Hepatic stellate cell (primary cell): ENCODE measurements around the gene IL36B.
A peak's percentile ranks its signal among the peaks of the same experiment; 100 is the strongest.

Experiments
- DNase-seq: peaks from one replicate; pipeline ENCODE4 v3.0.0; 2011; ENCODE audit warnings: low spot score

The IL36B gene

GRCh38 chr2:113053666-113054065, 999 bp upstream of the IL36B start:
- DNase-seq: no peak

GRCh38 chr2:113050921-113051895, 1.5 kb downstream of the IL36B start:
- DNase-seq: no peak

DNA sequence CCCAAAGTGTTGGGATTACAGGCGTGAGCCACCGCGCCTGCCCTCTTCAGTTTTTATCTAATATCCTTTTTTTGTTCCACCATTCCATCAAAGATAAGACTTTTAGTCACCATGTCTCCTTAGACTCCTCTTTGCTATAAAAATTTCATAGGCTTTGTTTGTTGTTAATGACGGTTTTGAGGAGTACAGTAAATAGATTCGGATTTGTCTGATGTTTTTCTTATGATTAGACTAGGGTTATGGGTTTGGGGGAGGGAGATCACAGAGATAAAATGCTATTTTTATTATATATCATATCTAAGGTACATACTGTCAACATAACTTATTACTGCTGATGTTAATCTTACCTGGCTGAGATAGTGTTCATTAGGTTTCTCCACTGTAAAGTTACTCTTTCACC, 6.2 kb downstream of the IL36B start:
- DNase-seq: no peak

DNA sequence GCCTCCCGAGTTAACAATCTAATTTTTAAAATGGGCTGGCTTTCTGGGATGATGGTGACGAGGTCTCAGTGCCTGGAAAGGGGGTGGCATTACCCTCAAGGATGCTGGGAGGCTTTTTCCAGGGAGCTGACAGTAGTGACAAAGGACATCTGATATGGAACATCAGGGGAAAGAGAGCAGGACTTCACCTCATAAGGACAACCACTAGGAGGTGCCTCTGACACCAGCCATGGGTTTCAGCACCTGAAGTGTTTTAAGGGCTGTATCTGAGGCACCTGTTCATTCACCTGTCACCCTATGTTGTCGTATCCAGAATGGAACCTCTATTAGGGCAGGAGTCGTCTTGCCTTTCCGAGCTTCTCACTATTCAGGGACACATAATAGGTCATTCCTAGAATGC, 10.8 kb downstream of the IL36B start:
- no peak for DNase-seq

- DNase-seq: no peak
Measured at GRCh38 chr2:113039719-113040118, 12.9 kb downstream of the IL36B start.

DNA sequence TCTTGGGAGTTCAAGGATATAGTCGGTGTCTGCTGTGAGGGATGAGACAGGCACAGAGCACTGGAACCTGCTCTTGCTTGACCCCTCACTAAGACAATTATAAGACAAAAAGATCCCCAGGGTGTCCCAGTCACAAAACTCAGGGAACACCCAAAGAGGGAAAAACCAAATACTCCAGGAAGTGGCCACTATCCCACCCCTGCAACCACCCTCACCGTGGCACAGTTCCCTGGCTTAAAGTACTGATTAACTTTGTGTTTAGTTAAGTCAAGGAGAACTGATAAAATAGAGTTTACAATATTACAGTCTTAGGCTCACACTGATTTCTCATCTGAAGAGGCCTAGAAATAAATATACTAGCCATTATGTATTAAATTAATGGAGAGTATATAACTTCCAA, 13.5 kb downstream of the IL36B start:
- no peak for DNase-seq

- no peak for DNase-seq
Measured at GRCh38 chr2:113038291-113038690, 14.4 kb downstream of the IL36B start.

- no peak for DNase-seq
Measured at GRCh38 chr2:113036763-113037162, 15.9 kb downstream of the IL36B start.

DNA sequence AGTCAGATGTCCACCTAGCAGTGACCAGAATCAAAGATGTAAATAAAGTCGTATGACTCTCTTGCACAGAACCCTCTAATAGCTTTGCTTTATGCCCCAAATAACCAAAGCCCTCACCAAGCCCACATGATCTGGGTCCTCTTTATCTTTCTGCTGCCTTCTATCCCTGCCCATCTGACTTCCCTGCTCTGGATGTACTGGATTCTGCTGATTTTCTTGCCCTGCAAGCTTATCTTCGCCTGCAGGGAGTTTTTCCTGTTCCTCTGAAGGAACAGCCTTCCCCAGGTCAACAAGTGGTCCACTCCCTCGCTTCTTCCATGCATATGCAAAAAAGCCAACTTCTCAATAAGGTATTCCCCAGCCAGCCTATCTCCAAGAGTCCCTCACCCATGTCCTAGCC, 18.7 kb downstream of the IL36B start:
- DNase-seq: no peak

- no peak for DNase-seq
Measured at GRCh38 chr2:113032737-113033136, 19.9 kb downstream of the IL36B start.

DNA sequence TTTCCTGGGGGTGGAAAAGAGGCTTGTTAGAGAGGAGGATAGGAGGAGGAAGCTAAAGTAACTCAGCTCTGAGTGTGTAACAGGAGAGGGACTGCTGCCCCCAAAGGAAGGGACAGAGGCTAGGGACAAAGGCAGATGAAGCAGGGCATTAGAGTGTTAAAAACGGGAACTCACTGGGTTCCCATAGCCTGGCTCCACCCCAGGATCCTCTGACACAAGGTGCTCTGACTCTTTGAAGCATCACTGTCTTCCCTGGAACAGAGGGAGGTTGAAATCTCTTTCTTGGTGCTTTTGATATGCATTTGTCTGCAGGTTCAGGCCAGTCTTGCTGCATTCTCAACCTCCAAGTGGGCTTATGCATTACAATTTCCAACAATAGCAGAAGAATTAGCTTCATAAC, 24.6 kb downstream of the IL36B start:
- DNase-seq: no peak

GRCh38 chr2:113027691-113028090, 25.0 kb downstream of the IL36B start:
- DNase-seq: no peak

GRCh38 chr2:113025737-113026136, 26.9 kb downstream of the IL36B start:
- no peak for DNase-seq

DNA sequence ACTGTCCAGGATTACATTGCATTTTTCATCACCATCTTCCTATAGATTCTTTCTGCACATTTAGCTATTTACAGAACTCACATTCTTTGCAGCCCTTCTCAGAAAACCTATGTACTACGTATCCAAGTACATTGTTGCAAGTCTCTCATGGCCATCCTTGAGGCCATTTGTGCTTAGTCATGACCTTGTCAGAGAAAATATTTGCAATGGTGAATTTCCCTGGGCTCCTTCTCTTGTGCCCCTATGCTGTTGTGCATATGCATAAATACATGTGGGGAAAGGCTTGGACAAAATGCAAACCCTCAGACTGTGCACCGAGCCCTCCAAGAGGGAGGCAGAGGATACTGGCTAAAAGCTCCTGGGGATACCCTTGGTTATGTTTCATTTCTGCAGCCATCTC, 27.9 kb downstream of the IL36B start:
- DNase-seq: no peak

- DNase-seq: no peak
Measured at GRCh38 chr2:113021312-113021711, 31.4 kb downstream of the IL36B start.

- DNase-seq: no peak
Measured at GRCh38 chr2:113018509-113018908, 34.2 kb downstream of the IL36B start.

DNA sequence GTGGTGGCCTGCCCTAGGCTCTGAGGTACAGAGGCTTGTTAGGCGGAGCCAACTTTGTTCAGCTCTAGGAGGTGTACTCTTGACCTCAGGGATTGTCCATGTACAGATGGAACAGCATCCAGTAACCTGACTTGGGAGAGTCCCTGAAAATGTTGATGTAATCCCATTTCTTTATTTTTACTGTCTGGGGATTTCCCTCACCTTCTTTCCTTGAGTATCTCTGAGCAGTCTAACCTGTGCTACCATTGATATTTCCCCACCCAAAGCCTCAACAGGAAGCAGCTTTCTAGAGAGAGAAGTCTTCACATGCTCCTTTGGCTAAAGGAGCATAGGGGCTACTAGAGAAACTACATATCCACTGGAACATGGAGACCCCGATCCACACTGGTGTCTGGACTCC, 37.0 kb downstream of the IL36B start:
- no peak for DNase-seq

DNA sequence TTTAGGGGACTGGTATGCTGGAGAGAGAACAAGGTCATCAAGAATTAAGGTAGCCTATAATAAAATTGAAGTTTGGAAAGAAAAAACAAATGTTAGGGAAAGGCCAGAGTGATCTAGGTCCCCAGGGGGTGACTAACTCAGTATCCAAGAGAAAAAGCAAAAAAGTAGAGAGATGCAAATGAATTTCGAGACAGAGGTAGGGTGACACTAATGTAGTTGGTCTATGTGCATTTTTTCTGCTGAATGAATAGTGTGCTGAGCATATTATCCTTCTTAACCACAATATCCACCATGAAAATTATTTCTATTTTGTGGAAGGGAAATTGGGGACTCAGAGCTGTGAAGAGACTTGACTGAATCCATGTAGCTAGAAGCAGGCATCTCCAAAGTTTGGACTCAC, 37.6 kb downstream of the IL36B start:
- no peak for DNase-seq

DNA sequence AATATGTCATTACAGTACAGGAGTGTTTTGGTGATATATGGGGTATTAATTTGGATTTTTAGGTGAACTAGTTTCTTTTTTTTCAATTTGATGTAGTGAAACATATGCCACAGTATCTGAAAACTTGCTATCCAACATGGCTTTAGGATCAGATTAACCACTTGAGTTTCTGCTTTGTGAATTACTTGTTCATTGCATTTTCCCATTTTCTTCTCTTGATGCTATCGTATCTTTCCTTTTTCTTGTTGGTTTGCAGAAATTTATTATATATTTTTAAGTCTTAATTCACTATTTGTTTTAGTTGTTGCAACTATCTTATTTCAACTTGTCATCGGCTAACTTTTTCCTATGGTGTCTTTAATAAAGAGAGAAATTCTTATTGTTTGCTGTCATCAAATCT, 38.6 kb downstream of the IL36B start:
- DNase-seq: no peak

- DNase-seq: no peak
Measured at GRCh38 chr2:113013336-113013661, 39.4 kb downstream of the IL36B start.

- DNase-seq: peak; percentile 20
Measured at GRCh38 chr2:113012436-113013335, 40.0 kb downstream of the IL36B start.

DNA sequence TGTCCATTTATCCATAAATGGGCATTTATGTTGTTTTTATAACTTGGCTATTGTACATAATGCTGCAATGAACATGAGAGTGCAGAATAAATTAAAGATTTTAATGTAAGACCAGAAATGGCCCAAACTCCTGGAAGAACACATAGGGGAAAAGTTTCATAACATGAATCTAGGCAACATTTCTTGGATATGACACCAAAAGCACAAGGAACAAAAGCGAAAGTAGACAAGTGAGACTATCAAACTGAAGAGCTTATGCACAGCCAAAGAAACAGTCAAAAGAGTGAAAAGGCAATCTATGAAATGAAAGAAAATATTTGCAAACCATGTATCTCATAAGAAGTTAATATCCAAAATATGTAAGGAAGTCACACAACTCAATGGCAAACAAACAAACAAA, 41.6 kb downstream of the IL36B start:
- DNase-seq: no peak

DNA sequence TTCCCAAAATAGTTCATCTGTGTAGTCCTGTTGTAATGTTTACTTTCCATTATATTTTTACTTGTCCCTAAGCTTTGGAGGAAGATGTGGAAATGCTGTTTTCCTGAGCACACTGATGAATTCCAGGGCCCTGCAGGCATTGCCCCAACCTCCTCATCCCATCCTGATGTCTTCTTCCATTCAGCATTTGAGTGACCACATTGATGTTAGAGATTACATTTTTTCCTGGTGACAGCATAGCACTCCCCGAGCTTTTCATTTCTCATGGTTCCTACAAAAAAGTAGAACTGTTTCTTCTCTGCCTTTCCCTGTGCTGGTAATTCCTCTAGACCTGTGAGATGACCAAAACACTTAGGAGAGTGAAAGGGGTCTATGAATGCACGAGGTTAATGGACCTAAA, 42.6 kb downstream of the IL36B start:
- DNase-seq: peak; percentile 19
